OCI-LY3 (cell line): ENCODE measurements around the gene BRSK2.
"Not testable (repeated sequence)": the region's sequence is repeated elsewhere in the genome, so short reads cannot be mapped to it uniquely, and the experiment has no call there.

Experiments used
- CTCF ChIP-seq: fragments of 200-600, 300-600 bp; sonication (generic); IDR thresholded peaks from 2 replicates; pipeline ENCODE4 v1.5.1; 2014; ENCODE audit warnings: antibody characterized with exemption, low read length, low read depth
- EZH2phosphoT487 ChIP-seq: fragments of 200-600 bp; shearing (Covaris generic); IDR thresholded peaks from 2 replicates; pipeline ENCODE4 v1.6.1; 2018; ENCODE audit warnings: antibody characterized with exemption, mixed run types, low read depth

- TF ChIP-seq CTCF, EZH2phosphoT487: not testable (repeated sequence)
These were observed 33.7 kb downstream of the BRSK2 start for GRCh38 chr11:1423406-1423805.
